ENCODE results near the gene MCC.

Gene MCC

GRCh38 chr5:113117543-113118115 is 370.6 kb downstream of the MCC start:
- H3K36me3 ChIP-seq (ENCODE audit: insufficient read depth, low read length): no peaks in the 10 kb centered on the region

GRCh38 chr5:113115956-113116355 is 372.3 kb downstream of the MCC start:
- H3K9ac ChIP-seq (ENCODE audit: low read depth, low read length): no peak overlapping the region
- H3K27me3 ChIP-seq (ENCODE audit: insufficient read depth, low read length): no peaks in the 10 kb centered on the region
- H3K9me3 ChIP-seq (ENCODE audit: insufficient read depth, low read depth, low read length): no peaks in the 10 kb centered on the region
- no peaks in the 10 kb centered on the region for H3K4me1 ChIP-seq (ENCODE audit: insufficient read depth, low read length)
- no peaks in the 10 kb centered on the region for H3K36me3 ChIP-seq (ENCODE audit: insufficient read depth, low read length)
- H3K27ac ChIP-seq (ENCODE audit: low read depth, low read length): no peak overlapping the region
- 97% methylated on average over 4 of the region's 4 CpGs for WGBS
- H3K4me3 ChIP-seq (ENCODE audit: low read length): no peak overlapping the region

More at GRCh38 chr5:113117543-113118115, 370.6 kb downstream of the MCC start:
- Histone ChIP-seq H3K4me3 (ENCODE audit: low read length) (no peak overlapping the region), H3K9me3 (ENCODE audit: insufficient read depth, low read depth, low read length) (no peaks in the 10 kb centered on the region), H3K27ac (ENCODE audit: low read depth, low read length) (no peak overlapping the region), H3K4me1 (ENCODE audit: insufficient read depth, low read length) (no peaks in the 10 kb centered on the region), H3K27me3 (ENCODE audit: insufficient read depth, low read length) (no peaks in the 10 kb centered on the region), H3K9ac (ENCODE audit: low read depth, low read length) (no peak overlapping the region)
- 95% methylated on average over 4 of the region's 4 CpGs for WGBS

- 86% methylated on average over 8 of the region's 8 CpGs for WGBS
- H3K4me3 ChIP-seq (ENCODE audit: low read length): no peak overlapping the region
- H3K36me3 ChIP-seq (ENCODE audit: insufficient read depth, low read length): no peaks in the 10 kb centered on the region
- no peaks in the 10 kb centered on the region for H3K9me3 ChIP-seq (ENCODE audit: insufficient read depth, low read depth, low read length)
- no peaks in the 10 kb centered on the region for H3K4me1 ChIP-seq (ENCODE audit: insufficient read depth, low read length)
- H3K27me3 ChIP-seq (ENCODE audit: insufficient read depth, low read length): no peaks in the 10 kb centered on the region
- H3K27ac ChIP-seq (ENCODE audit: low read depth, low read length): no peak overlapping the region
- H3K9ac ChIP-seq (ENCODE audit: low read depth, low read length): no peak overlapping the region
Measured at GRCh38 chr5:113115061-113115460, 373.2 kb downstream of the MCC start.

- no peak overlapping the region for H3K27ac ChIP-seq (ENCODE audit: low read depth, low read length)
- 94% methylated on average over 6 of the region's 7 CpGs for WGBS
- no peaks in the 10 kb centered on the region for H3K9me3 ChIP-seq (ENCODE audit: insufficient read depth, low read depth, low read length)
- no peaks in the 10 kb centered on the region for H3K4me1 ChIP-seq (ENCODE audit: insufficient read depth, low read length)
- H3K4me3 ChIP-seq (ENCODE audit: low read length): no peak overlapping the region
- H3K27me3 ChIP-seq (ENCODE audit: insufficient read depth, low read length): no peaks in the 10 kb centered on the region
- no peak overlapping the region for H3K9ac ChIP-seq (ENCODE audit: low read depth, low read length)
- H3K36me3 ChIP-seq (ENCODE audit: insufficient read depth, low read length): no peaks in the 10 kb centered on the region
Measured at GRCh38 chr5:113114559-113114958, 373.7 kb downstream of the MCC start.

GRCh38 chr5:113112435-113112834 is 375.8 kb downstream of the MCC start:
- Histone ChIP-seq H3K27me3 (ENCODE audit: insufficient read depth, low read length) (no peaks in the 10 kb centered on the region), H3K9ac (ENCODE audit: low read depth, low read length) (no peak overlapping the region), H3K4me1 (ENCODE audit: insufficient read depth, low read length) (no peaks in the 10 kb centered on the region), H3K36me3 (ENCODE audit: insufficient read depth, low read length) (no peaks in the 10 kb centered on the region), H3K9me3 (ENCODE audit: insufficient read depth, low read depth, low read length) (no peaks in the 10 kb centered on the region), H3K4me3 (ENCODE audit: low read length) (no peak overlapping the region), H3K27ac (ENCODE audit: low read depth, low read length) (no peak overlapping the region)
- WGBS: 95% methylated on average over 3 of the region's 3 CpGs

GRCh38 chr5:113110117-113110516 is 378.1 kb downstream of the MCC start:
- WGBS: 93% methylated on average over 6 of the region's 6 CpGs
- Histone ChIP-seq H3K9me3 (ENCODE audit: insufficient read depth, low read depth, low read length) (no peaks in the 10 kb centered on the region), H3K36me3 (ENCODE audit: insufficient read depth, low read length) (no peaks in the 10 kb centered on the region), H3K9ac (ENCODE audit: low read depth, low read length) (no peak overlapping the region), H3K4me1 (ENCODE audit: insufficient read depth, low read length) (no peaks in the 10 kb centered on the region), H3K4me3 (ENCODE audit: low read length) (no peak overlapping the region), H3K27ac (ENCODE audit: low read depth, low read length) (no peak overlapping the region), H3K27me3 (ENCODE audit: insufficient read depth, low read length) (no peaks in the 10 kb centered on the region)

- WGBS: 94% methylated on average over 5 of the region's 5 CpGs
Measured at GRCh38 chr5:113109344-113109743, 378.9 kb downstream of the MCC start.

GRCh38 chr5:113108485-113108884 is 379.8 kb downstream of the MCC start:
- no peak overlapping the region for H3K9ac ChIP-seq (ENCODE audit: low read depth, low read length)
- H3K4me1 ChIP-seq (ENCODE audit: insufficient read depth, low read length): no peaks in the 10 kb centered on the region
- no peak overlapping the region for H3K4me3 ChIP-seq (ENCODE audit: low read length)
- H3K27me3 ChIP-seq (ENCODE audit: insufficient read depth, low read length): no peaks in the 10 kb centered on the region
- H3K9me3 ChIP-seq (ENCODE audit: insufficient read depth, low read depth, low read length): no peaks in the 10 kb centered on the region
- H3K36me3 ChIP-seq (ENCODE audit: insufficient read depth, low read length): peaks cover 6% of the 10 kb centered on the region; the same call in 1 of the 2 replicates
- 90% methylated on average over 5 of the region's 5 CpGs for WGBS
- H3K27ac ChIP-seq (ENCODE audit: low read depth, low read length): no peak overlapping the region

More at GRCh38 chr5:113109344-113109743, 378.9 kb downstream of the MCC start:
- no peaks in the 10 kb centered on the region for H3K4me1 ChIP-seq (ENCODE audit: insufficient read depth, low read length)
- H3K9me3 ChIP-seq (ENCODE audit: insufficient read depth, low read depth, low read length): no peaks in the 10 kb centered on the region
- H3K36me3 ChIP-seq (ENCODE audit: insufficient read depth, low read length): no peaks in the 10 kb centered on the region
- no peak overlapping the region for H3K27ac ChIP-seq (ENCODE audit: low read depth, low read length)
- no peaks in the 10 kb centered on the region for H3K27me3 ChIP-seq (ENCODE audit: insufficient read depth, low read length)
- no peak overlapping the region for H3K4me3 ChIP-seq (ENCODE audit: low read length)
- no peak overlapping the region for H3K9ac ChIP-seq (ENCODE audit: low read depth, low read length)

GRCh38 chr5:113106821-113107220 is 381.4 kb downstream of the MCC start:
- peaks cover 12% of the 10 kb centered on the region; the same call in 1 of the 2 replicates for H3K36me3 ChIP-seq (ENCODE audit: insufficient read depth, low read length)
- no peak overlapping the region for H3K27ac ChIP-seq (ENCODE audit: low read depth, low read length)
- no peak overlapping the region for H3K9ac ChIP-seq (ENCODE audit: low read depth, low read length)
- WGBS: 71% methylated on average over 1 of the region's 2 CpGs
- H3K9me3 ChIP-seq (ENCODE audit: insufficient read depth, low read depth, low read length): no peaks in the 10 kb centered on the region
- H3K4me3 ChIP-seq (ENCODE audit: low read length): no peak overlapping the region
- H3K27me3 ChIP-seq (ENCODE audit: insufficient read depth, low read length): no peaks in the 10 kb centered on the region
- no peaks in the 10 kb centered on the region for H3K4me1 ChIP-seq (ENCODE audit: insufficient read depth, low read length)

GRCh38 chr5:113105693-113106280 is 382.5 kb downstream of the MCC start:
- H3K4me3 ChIP-seq (ENCODE audit: low read length): no peak overlapping the region
- H3K36me3 ChIP-seq (ENCODE audit: insufficient read depth, low read length): peaks cover 12% of the 10 kb centered on the region; the same call in 1 of the 2 replicates
- H3K4me1 ChIP-seq (ENCODE audit: insufficient read depth, low read length): no peaks in the 10 kb centered on the region
- WGBS: 94% methylated on average over 5 of the region's 5 CpGs
- no peak overlapping the region for H3K27ac ChIP-seq (ENCODE audit: low read depth, low read length)
- H3K9me3 ChIP-seq (ENCODE audit: insufficient read depth, low read depth, low read length): no peaks in the 10 kb centered on the region
- H3K27me3 ChIP-seq (ENCODE audit: insufficient read depth, low read length): no peaks in the 10 kb centered on the region
- no peak overlapping the region for H3K9ac ChIP-seq (ENCODE audit: low read depth, low read length)

- no peak overlapping the region for H3K9ac ChIP-seq (ENCODE audit: low read depth, low read length)
- no peak overlapping the region for H3K27ac ChIP-seq (ENCODE audit: low read depth, low read length)
- H3K4me1 ChIP-seq (ENCODE audit: insufficient read depth, low read length): no peaks in the 10 kb centered on the region
- H3K9me3 ChIP-seq (ENCODE audit: insufficient read depth, low read depth, low read length): no peaks in the 10 kb centered on the region
- H3K4me3 ChIP-seq (ENCODE audit: low read length): no peak overlapping the region
- no peaks in the 10 kb centered on the region for H3K27me3 ChIP-seq (ENCODE audit: insufficient read depth, low read length)
- peaks cover 12% of the 10 kb centered on the region; the same call in 1 of the 2 replicates for H3K36me3 ChIP-seq (ENCODE audit: insufficient read depth, low read length)
- 96% methylated on average over 3 of the region's 3 CpGs for WGBS
Measured at GRCh38 chr5:113103330-113103729, 384.9 kb downstream of the MCC start.
